GM19023 (cell line): ENCODE data around the gene AP4E1.
"Not testable (repeated sequence)": the region's sequence is repeated elsewhere in the genome, so short reads cannot be mapped to it uniquely, and the experiment has no call there.

Experiments used
- ATAC-seq: cut with Tn5 transposase; IDR thresholded peaks from one replicate; pipeline ENCODE4 v1.9.1; 2021; ENCODE audit warnings: mild to moderate bottlenecking, moderate library complexity; ENCODE audit not compliant: unreplicated experiment

The AP4E1 gene

GRCh38 chr15:50908209-50909009 lies at the start of gene AP4E1:
Gene AP4E1 (plus strand): TSS chr15:50908683. CDS start chr15:50908779, 96 bp downstream.
- ATAC-seq, result peak; percentile 57

GRCh38 chr15:50860824-50861223 lies 47.7 kb upstream of the AP4E1 start:
- no peak for ATAC-seq

GRCh38 chr15:50862553-50862952 lies 45.9 kb upstream of the AP4E1 start:
- ATAC-seq, result no peak

GRCh38 chr15:50864873-50865272 lies 43.6 kb upstream of the AP4E1 start:
- ATAC-seq, result no peak

GRCh38 chr15:50865515-50866353 lies 42.7 kb upstream of the AP4E1 start:
- ATAC-seq, result no peak

GRCh38 chr15:50871832-50872231 lies 36.7 kb upstream of the AP4E1 start:
- no peak for ATAC-seq

GRCh38 chr15:50872832-50873426 lies 35.6 kb upstream of the AP4E1 start:
- ATAC-seq, result no peak

- no peak for ATAC-seq
Observed at GRCh38 chr15:50873935-50874361, 34.5 kb upstream of the AP4E1 start.

- not testable (repeated sequence) for ATAC-seq
Observed at GRCh38 chr15:50875238-50875637, 33.2 kb upstream of the AP4E1 start.

GRCh38 chr15:50876260-50876988 lies 32.1 kb upstream of the AP4E1 start:
- no peak for ATAC-seq

- no peak for ATAC-seq
Observed at GRCh38 chr15:50876989-50877360, 31.5 kb upstream of the AP4E1 start.

GRCh38 chr15:50879016-50879617 lies 29.4 kb upstream of the AP4E1 start:
- no peak for ATAC-seq

GRCh38 chr15:50880206-50880605 lies 28.3 kb upstream of the AP4E1 start:
- ATAC-seq, result no peak

- peak; percentile 24 for ATAC-seq
Observed at GRCh38 chr15:50880651-50881114, 27.8 kb upstream of the AP4E1 start.

GRCh38 chr15:50881121-50882048 lies 27.1 kb upstream of the AP4E1 start:
- no peak for ATAC-seq

GRCh38 chr15:50883903-50884302 lies 24.6 kb upstream of the AP4E1 start:
- no peak for ATAC-seq

GRCh38 chr15:50884540-50884939 lies 23.9 kb upstream of the AP4E1 start:
- no peak for ATAC-seq

GRCh38 chr15:50886139-50886467 lies 22.4 kb upstream of the AP4E1 start:
- no peak for ATAC-seq

GRCh38 chr15:50886611-50887345 lies 21.7 kb upstream of the AP4E1 start:
- no peak for ATAC-seq
